A673 (cell line): ENCODE measurements around the gene SSBP3.

Experiments used
- CTCF ChIP-seq: fragments of 300-800, 200-600 bp; sonication (generic); conservative IDR thresholded peaks from 2 replicates; pipeline ENCODE4 v1.5.1; 2017; ENCODE audit warnings: low read depth, mild to moderate bottlenecking, antibody characterized with exemption, low read length, moderate library complexity, mixed read lengths
- EZH2 ChIP-seq: fragments of 200-600 bp; sonication (generic); IDR thresholded peaks from 2 replicates; pipeline ENCODE4 v1.6.1; 2017; ENCODE audit warnings: borderline replicate concordance, low read depth, mild to moderate bottlenecking, mixed read lengths, antibody characterized with exemption, low read length; ENCODE audit not compliant: poor library complexity, severe bottlenecking

GRCh38 chr1:54421101-54421504, 14.9 kb upstream of the SSBP3 start:
- TF ChIP-seq CTCF: no peak
- TF ChIP-seq EZH2: no peak
